ENCODE measurements around the gene CCDC171. TPM values are rescaled to one million over a fixed set of nuclear protein-coding genes. Genes with fewer than 3 reads are reported as not detected.
"Not testable (repeated sequence)": the region's sequence is repeated elsewhere in the genome, so short reads cannot be mapped to it uniquely, and the experiment has no call there.

The CCDC171 gene
- total and polyA plus RNA-seq, 2 donors = 1.6 to 20.4 TPM

DNA sequence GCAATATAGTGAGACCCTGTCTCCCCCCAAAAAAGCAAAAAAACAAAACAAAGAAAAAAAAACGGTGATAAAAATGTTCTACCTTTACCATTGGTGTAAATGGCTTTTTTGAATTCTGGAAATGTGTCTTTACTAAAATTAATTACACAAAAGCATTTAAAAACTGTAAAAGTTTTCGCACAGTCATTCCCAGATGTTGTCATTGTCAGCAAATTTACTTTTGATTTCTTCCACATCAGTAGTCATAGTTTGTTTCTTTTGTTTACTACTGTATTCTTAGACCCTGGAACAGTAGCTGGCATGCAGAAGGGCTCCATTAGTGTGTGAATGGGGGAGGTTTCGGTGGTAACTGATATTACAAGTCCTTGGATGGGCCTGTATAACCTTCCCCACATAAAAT, 39.5 kb downstream of the CCDC171 start:
- Histone ChIP-seq H3K36me3 (ENCODE audit: insufficient read depth) (no peaks in the 10 kb centered on the region), H3K4me3 (ENCODE audit: low read depth, low read length) (no peak overlapping the region)
- WGBS = 93% methylated on average over 3 of the region's 3 CpGs

DNA sequence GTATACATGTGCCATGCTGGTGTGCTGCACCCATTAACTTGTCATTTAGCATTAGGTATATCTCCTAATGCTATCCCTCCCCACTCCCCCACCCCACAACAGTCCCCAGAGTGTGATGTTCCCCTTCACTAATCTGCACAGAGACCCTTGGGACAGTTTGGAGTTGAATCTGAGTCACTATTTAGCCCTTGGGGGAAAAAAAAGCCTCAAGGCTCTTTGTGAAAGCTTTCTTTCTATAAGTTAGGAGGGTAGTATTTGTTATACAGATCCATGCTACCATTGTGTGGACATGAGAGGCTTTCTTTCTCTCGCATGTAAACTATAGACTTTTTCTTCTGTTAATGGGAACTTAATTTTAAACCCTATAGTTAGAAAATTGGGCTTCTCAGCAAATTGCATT, 40.1 kb downstream of the CCDC171 start:
- not testable (repeated sequence) for H3K36me3 ChIP-seq (ENCODE audit: insufficient read depth); H3K4me1 ChIP-seq (ENCODE audit: insufficient read depth); H3K4me3 ChIP-seq (ENCODE audit: low read depth, low read length); DNase-seq (ENCODE audit: extremely low spot score); H3K27ac ChIP-seq (ENCODE audit: low read depth)
- WGBS = 85% methylated on average over 1 of the region's 1 CpG

More for the DNA sequence above, 39.5 kb downstream of the CCDC171 start:
- no peak for DNase-seq (ENCODE audit: extremely low spot score)
- Histone ChIP-seq H3K4me1 (ENCODE audit: insufficient read depth) (no peaks in the 10 kb centered on the region), H3K27ac (ENCODE audit: low read depth) (no peak overlapping the region)

DNA sequence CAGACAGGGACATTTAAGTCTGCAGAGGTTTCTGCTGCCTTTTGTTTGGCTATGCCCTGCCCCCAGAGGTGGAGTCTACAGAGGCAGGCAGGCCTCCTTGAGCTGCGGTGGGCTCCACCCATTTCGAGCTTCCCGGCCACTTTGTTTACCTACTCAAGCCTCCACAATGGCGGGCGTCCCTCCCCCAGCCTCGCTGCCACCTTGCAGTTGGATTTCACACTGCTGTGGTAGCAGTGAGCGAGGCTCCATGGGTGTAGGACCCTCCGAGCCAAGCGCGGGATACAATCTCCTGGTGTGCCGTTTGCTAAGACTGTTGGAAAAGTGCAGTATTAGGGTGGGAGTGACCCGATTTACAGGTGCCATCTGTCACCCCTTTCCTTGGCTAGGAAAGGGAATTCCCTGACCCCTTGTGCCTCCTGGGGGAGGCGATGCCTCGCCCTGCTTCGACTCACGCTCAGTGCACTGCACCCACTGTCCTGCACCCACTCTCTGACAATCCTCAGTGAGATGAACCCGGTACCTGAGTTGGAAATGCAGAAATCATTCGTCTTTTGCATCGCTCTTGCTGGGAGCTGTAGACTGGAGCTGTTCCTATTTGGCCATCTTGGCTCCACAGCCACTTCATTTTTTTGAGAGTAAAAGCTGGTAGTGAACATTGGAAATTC, 48.0 kb downstream of the CCDC171 start:
- H3K4me1 ChIP-seq (ENCODE audit: insufficient read depth); H3K27ac ChIP-seq (ENCODE audit: low read depth); H3K36me3 ChIP-seq (ENCODE audit: insufficient read depth); H3K4me3 ChIP-seq (ENCODE audit: low read depth, low read length); DNase-seq (ENCODE audit: extremely low spot score): not testable (repeated sequence)
- 95% methylated on average over 19 of the region's 19 CpGs for WGBS

DNA sequence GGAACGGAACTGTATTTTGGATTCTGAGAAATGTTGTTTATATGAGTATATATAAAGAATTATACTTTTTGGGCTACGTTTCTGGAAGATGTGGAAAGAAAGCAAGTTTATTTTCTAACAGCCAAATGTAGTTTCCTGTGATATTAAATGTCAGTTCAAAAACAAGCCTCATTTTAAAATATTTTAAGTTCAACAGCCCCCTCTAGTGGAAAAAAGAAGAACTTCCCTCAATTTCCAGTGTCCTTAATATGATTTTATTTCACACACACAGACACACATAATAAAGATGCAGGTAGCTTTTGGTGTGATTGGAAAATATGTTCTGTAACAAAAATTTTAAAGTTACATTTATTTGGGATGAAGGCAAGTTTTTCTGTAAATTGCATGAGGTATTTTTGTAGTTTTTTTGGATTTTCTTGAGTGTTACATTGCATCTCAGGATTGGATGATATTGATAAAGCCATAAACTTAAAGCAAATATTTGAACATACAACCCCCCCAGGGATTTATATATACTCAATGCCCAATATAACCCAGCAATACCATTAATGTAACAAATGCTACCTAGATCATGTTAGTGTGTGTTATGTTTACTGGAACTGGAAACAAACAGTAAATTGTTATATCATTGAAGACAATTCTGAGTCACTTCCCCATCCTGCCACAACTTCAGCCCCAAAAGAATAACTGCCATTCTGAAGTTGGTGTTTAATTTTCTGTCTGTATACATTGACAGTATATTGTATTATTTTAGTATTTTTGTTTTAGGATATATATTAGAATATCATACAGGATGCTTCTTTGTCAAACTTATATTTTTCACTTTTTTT, 54.0 kb downstream of the CCDC171 start:
- H3K4me1 ChIP-seq (ENCODE audit: insufficient read depth) = no peaks in the 10 kb centered on the region
- H3K4me3 ChIP-seq (ENCODE audit: low read depth, low read length) = no peak overlapping the region
- 16% methylated on average over 2 of the region's 2 CpGs for WGBS
- no peak overlapping the region for H3K27ac ChIP-seq (ENCODE audit: low read depth)
- no peaks in the 10 kb centered on the region for H3K36me3 ChIP-seq (ENCODE audit: insufficient read depth)
- peak; percentile 7 for DNase-seq (ENCODE audit: extremely low spot score)

DNA sequence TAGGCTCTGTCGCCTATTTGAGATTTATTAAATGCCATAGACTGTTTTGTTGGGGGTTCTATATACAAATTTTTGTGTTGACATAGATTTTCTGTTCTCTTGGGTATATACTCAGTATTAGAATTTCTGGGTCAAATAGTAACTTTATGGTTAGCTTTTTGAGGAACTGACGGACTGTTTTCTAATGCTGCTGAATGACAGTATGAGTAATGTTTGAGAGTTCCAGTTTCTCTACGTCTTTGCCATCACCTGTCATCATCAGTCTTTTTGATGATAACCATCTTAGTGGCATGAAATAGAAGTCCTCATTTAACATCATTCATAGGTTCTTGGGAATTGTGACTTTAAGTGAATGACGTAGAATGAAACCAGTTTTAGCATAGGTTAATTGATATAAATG, 60.1 kb downstream of the CCDC171 start:
- 90% methylated on average over 4 of the region's 4 CpGs for WGBS
- no peak for DNase-seq (ENCODE audit: extremely low spot score)
- Histone ChIP-seq H3K4me3 (ENCODE audit: low read depth, low read length) (no peak overlapping the region), H3K36me3 (ENCODE audit: insufficient read depth) (no peaks in the 10 kb centered on the region), H3K4me1 (ENCODE audit: insufficient read depth) (no peaks in the 10 kb centered on the region), H3K27ac (ENCODE audit: low read depth) (no peak overlapping the region)

DNA sequence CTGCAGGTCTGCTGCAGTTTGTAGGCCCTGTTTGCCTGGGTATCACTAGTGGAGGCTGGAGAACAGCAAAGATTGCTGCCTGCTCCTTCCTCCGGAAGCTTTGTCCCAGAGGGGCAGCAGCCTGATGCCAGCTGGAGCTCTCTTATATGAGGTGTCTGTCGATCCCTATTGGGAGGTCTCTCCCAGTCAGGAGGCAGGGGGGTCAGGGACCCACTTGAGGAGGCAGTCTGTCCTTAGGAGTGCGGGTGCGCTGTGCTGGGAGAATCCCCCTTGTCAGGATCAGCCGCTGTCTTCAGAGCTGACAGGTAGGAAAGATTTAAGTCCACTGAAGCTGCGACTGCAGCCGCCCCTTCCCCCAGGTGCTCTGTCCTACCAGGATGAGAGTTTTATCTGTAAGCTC, 64.9 kb downstream of the CCDC171 start:
- Histone ChIP-seq H3K27ac (ENCODE audit: low read depth) (no peak overlapping the region), H3K4me3 (ENCODE audit: low read depth, low read length) (no peak overlapping the region), H3K4me1 (ENCODE audit: insufficient read depth) (no peaks in the 10 kb centered on the region), H3K36me3 (ENCODE audit: insufficient read depth) (no peaks in the 10 kb centered on the region)
- 94% methylated on average over 7 of the region's 7 CpGs for WGBS
- DNase-seq (ENCODE audit: extremely low spot score) = no peak

DNA sequence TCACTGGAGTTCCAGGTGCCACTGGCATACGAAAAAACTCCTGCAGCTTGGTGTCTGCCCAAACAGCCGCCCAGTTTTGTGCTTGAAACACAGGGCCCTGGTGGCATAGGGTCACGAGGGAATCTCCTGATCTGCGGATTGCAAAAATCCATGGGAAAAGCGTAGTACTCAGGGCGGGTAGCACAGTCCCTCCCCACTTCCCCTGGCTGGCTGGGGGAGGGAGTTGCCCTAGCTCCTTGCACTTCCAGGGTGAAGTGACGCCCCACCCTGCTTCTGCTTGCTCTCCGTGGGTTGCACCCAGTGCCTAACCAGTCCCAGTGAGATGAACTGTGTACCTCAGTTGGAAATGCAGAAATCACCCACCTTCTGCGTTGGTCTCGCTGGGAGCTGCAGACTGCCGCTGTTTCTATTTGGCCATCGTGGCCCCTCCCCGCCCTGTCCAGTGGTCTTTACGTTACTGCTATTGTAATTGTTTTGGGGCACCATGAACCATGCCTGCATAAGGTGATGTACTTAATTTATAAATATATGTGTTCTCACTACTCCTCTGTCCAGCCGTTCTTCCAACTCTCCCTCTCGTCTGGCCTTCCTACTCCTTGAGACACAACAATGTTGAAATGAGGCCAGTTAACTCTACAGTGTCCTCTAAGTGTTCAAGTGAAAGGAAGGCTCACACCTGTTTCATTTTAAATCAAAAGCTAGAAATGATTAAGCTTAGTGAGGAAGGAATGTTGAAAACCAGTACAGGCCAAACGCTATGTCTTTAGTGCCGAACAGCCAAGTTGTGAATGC, 65.9 kb downstream of the CCDC171 start:
- Histone ChIP-seq H3K27ac (ENCODE audit: low read depth) (no peak overlapping the region), H3K4me3 (ENCODE audit: low read depth, low read length) (no peak overlapping the region), H3K4me1 (ENCODE audit: insufficient read depth) (no peaks in the 10 kb centered on the region), H3K36me3 (ENCODE audit: insufficient read depth) (no peaks in the 10 kb centered on the region)
- WGBS = 92% methylated on average over 18 of the region's 18 CpGs
- DNase-seq (ENCODE audit: extremely low spot score) = no peak

DNA sequence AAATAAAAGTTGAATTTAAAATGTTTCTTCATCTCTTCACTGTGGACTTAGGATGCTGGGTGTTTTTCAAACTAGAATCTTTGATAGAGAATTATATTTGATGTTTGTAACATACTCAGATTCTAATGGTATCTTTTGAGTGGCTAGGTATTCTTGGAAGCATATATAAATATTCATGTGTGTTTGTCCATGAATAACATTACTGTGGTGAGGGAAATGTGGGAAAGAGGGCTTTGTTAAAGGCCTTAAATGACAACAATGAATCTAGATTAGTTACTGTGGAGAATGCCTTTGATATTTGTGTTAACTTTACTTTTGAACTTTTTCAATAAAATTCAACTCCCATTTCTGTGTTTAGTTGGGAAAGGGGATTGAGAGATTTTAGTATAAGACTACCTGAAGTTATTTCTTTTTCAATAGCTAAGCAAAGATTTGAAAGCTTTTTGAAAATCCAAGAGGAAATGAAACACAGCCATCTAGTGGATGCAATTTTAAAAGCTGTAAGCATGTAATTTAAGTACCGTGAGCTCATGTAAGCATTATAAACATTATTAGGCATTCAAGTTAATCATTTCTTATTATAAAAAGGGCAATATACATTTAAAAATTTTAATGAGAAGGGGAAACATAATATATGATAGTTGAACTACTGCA, 69.6 kb downstream of the CCDC171 start:
- no peak for DNase-seq (ENCODE audit: extremely low spot score)
- no peaks in the 10 kb centered on the region for H3K4me1 ChIP-seq (ENCODE audit: insufficient read depth)
- 13% methylated on average over 1 of the region's 1 CpG for WGBS
- no peak overlapping the region for H3K27ac ChIP-seq (ENCODE audit: low read depth)
- no peak overlapping the region for H3K4me3 ChIP-seq (ENCODE audit: low read depth, low read length)
- no peaks in the 10 kb centered on the region for H3K36me3 ChIP-seq (ENCODE audit: insufficient read depth)

DNA sequence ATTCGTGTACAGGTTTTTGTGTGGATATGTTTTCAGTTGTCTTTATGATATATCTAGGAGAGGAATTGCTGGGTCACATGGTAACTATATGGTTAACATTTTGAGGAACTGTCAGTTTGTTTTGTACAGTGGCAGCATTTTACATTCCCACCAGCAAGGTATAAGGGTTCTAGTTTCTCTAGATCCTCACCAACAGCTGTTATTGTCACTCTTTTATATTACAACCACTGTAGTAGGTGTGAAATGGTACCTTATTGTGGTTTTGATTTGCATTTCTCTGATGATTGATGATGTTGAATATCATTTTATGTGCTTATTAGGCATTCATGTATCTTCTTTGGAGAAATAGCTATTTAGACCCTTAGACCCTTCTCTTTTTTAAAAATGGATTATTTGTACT, 82.9 kb downstream of the CCDC171 start:
- WGBS = 91% methylated on average over 1 of the region's 1 CpG
- no peak overlapping the region for H3K27ac ChIP-seq (ENCODE audit: low read depth)
- H3K4me3 ChIP-seq (ENCODE audit: low read depth, low read length) = no peak overlapping the region
- DNase-seq (ENCODE audit: extremely low spot score) = no peak
- no peaks in the 10 kb centered on the region for H3K4me1 ChIP-seq (ENCODE audit: insufficient read depth)
- H3K36me3 ChIP-seq (ENCODE audit: insufficient read depth) = no peaks in the 10 kb centered on the region

DNA sequence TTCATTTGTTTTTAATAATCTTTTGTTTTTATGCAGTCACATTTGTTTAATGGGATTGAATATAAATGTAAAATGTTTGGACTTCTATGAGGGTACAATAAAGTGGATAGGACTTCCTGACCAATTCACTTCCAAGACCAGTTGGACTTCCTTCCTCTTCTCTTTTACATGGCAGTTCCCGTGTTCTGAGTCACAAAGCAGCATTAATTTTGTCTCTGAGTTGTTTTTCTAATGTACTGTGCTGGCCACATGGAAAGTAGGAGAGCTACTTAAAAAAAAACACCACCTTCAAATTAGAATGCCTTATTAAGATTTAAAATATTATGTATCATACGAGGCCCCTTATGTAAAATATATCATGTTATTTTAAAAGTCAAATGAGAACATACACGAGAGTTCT, 87.3 kb downstream of the CCDC171 start:
- no peak overlapping the region for H3K4me3 ChIP-seq (ENCODE audit: low read depth, low read length)
- WGBS = 69% methylated on average over 3 of the region's 3 CpGs
- no peak overlapping the region for H3K27ac ChIP-seq (ENCODE audit: low read depth)
- H3K36me3 ChIP-seq (ENCODE audit: insufficient read depth) = no peaks in the 10 kb centered on the region
- H3K4me1 ChIP-seq (ENCODE audit: insufficient read depth) = no peaks in the 10 kb centered on the region
- no peak for DNase-seq (ENCODE audit: extremely low spot score)

DNA sequence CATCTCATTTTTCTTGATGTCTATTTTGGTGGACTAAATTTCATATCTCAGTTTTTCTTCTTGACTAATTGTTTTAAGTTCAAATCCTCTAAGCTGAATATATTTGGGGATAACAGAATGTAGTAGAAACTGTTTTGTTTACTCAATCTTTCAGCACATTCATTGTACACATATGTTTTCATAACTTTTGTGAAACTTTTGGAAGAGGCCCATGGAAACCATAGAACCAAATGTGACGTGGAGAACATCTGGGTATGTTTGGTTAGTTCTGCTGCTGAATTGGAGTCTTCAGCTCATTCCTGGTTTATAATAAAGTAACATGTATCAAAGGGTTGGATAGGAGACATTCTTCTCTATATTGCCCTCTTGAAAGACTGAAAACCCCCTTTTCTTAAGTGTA, 88.4 kb downstream of the CCDC171 start:
- Histone ChIP-seq H3K4me1 (ENCODE audit: insufficient read depth) (no peaks in the 10 kb centered on the region), H3K36me3 (ENCODE audit: insufficient read depth) (no peaks in the 10 kb centered on the region), H3K27ac (ENCODE audit: low read depth) (no peak overlapping the region), H3K4me3 (ENCODE audit: low read depth, low read length) (no peak overlapping the region)
- no peak for DNase-seq (ENCODE audit: extremely low spot score)
- WGBS = 79% methylated on average over 1 of the region's 1 CpG

DNA sequence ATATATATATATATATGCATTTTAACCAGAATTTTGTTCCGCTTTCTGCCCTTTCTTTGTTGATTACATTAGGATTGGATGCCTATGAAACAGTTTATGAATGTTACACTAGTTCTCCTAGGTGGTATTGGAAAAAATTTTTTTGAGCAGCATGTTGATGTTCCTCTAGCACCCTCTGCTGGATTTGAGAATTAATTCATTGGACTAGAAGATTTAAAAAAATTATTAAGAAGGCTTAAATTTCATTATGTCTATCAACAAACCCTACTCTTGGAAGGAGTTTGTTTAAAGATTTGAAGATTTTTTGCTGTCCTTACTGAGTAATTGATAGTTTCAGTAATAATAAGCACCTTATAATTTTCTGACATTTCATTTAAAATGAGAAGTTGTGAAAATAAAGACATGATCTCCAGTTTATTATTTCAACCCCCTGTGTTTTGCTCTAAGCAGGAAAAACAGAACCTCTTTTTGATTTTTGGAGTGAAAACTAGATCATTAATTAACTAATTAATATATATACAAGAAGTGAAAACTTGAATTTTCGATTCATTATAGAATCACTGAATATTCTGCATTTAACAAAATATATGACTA, 89.6 kb downstream of the CCDC171 start:
- Histone ChIP-seq H3K4me3 (ENCODE audit: low read depth, low read length) (no peak overlapping the region), H3K36me3 (ENCODE audit: insufficient read depth) (no peaks in the 10 kb centered on the region), H3K4me1 (ENCODE audit: insufficient read depth) (no peaks in the 10 kb centered on the region), H3K27ac (ENCODE audit: low read depth) (no peak overlapping the region)
- WGBS = 85% methylated on average over 2 of the region's 2 CpGs
- DNase-seq (ENCODE audit: extremely low spot score) = no peak

DNA sequence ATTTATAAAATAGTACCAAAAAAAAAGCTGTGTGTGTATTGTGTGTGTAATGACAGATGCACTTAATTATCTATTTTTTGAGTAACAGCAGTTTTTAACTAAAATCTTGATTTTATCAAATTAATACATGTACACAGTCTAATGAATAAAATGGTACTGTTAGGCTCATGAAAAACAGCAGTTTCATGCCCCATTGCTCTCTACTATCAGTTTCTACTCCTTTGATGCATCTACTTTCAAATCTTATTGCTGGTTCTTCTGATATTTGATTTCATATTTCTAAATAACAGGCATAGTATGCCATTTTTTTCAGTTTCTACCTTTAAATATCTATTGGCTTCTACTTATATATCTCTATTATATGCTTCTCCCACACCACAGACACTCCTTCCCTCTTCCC, 117.4 kb downstream of the CCDC171 start:
- no peak for DNase-seq (ENCODE audit: extremely low spot score)
- Histone ChIP-seq H3K36me3 (ENCODE audit: insufficient read depth) (no peaks in the 10 kb centered on the region), H3K4me1 (ENCODE audit: insufficient read depth) (no peaks in the 10 kb centered on the region), H3K27ac (ENCODE audit: low read depth) (no peak overlapping the region), H3K4me3 (ENCODE audit: low read depth, low read length) (no peak overlapping the region)
